SK-N-MC (cell line): ENCODE data around the gene JMJD7.

Experiments used
- DNase-seq: peaks from one replicate; pipeline ENCODE4 v3.0.0-alpha.2; 2011; ENCODE audit warnings: low read depth, low spot score
- H3K27ac ChIP-seq: fragments of 200-600 bp; sonication (generic); 2 replicates; pipeline ENCODE4 v1.5.1; 2016; ENCODE audit warnings: mixed run types
- H3K36me3 ChIP-seq: fragments of 200-600 bp; sonication (generic); 2 replicates; pipeline ENCODE4 v1.6.1; 2017; ENCODE audit warnings: antibody characterized with exemption, low read length, mixed read lengths; ENCODE audit not compliant: insufficient read depth
- H3K4me3 ChIP-seq: fragments of 200-600 bp; sonication (generic); 2 replicates; pipeline ENCODE4 v1.5.1; 2016
- H3K9ac ChIP-seq: fragments of 200-600 bp; sonication (generic); 2 replicates; pipeline ENCODE4 v1.8.0; 2017; ENCODE audit warnings: mixed run types, mixed read lengths; ENCODE audit not compliant: insufficient read length
- H3K9me3 ChIP-seq: fragments of 200-600 bp; sonication (generic); 2 replicates; pipeline ENCODE4 v1.6.1; 2017; ENCODE audit warnings: low read depth, mild to moderate bottlenecking, antibody characterized with exemption, low read length, moderate library complexity, mixed read lengths
- EZH2 ChIP-seq: fragments of 200-600 bp; sonication (generic); IDR thresholded peaks from one replicate; pipeline ENCODE4 v1.6.1; 2017; ENCODE audit warnings: antibody characterized with exemption
- FOXP2 ChIP-seq: optimal IDR thresholded peaks from 2 replicates; pipeline ENCODE3; 2011; ENCODE audit warnings: mild to moderate bottlenecking, moderate library complexity; ENCODE audit not compliant: insufficient read depth; ENCODE audit errors: extremely low read length, control extremely low read depth
- POLR2AphosphoS5 ChIP-seq: IDR thresholded peaks from 2 replicates; pipeline ENCODE4 v1.6.1; 2012; ENCODE audit warnings: mild to moderate bottlenecking, low read depth, low read length, borderline replicate concordance

The JMJD7 gene

GRCh38 chr15:41851167-41851523, 23.3 kb downstream of the JMJD7 start:
- H3K27ac ChIP-seq, result no peak overlapping the region
- no peak for DNase-seq
- no peak for TF ChIP-seq POLR2AphosphoS5
- TF ChIP-seq FOXP2, result no peak
- TF ChIP-seq EZH2, result no peak
- no peak overlapping the region for H3K4me3 ChIP-seq
- H3K9me3 ChIP-seq, result no peaks in the 10 kb centered on the region
- H3K9ac ChIP-seq, result no peak overlapping the region
- no peaks in the 10 kb centered on the region for H3K36me3 ChIP-seq

DNA sequence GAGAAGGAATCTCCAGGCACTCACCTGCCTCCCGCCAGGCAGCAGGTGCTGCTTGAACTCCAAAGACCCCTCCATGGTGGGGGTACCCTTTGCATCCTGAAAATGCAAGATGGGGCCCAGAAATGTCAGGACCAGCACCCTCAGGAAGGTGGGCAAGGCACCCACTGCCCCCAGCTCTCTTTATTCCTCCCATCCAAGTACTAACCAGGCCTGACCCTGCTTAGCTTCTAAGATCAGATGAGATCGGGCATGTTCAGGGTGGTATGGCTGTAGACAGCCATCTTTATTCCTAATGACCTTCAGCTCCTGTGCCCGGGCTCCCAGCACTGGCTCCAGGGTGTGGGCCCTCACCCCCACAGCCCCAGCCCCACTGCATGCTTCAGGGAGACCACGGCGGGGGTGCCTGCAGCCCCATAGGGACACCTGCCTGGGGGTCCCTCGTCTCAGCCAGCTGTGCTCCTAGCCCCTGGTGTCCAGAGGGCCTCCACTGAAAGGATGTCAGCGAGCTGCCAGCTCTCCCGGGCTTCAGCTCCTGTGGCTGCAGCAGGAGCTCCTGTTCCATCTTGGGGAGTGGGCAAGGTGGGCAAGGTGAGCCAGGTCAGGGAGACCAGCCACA, 24.0 kb downstream of the JMJD7 start:
- Histone ChIP-seq H3K36me3 (no peaks in the 10 kb centered on the region), H3K9ac (no peak overlapping the region), H3K27ac (no peak overlapping the region), H3K9me3 (no peaks in the 10 kb centered on the region), H3K4me3 (no peak overlapping the region)
- DNase-seq, result no peak
- TF ChIP-seq POLR2AphosphoS5 (no peak), FOXP2 (no peak)

GRCh38 chr15:41852736-41853590, 25.1 kb downstream of the JMJD7 start:
- Histone ChIP-seq H3K27ac (no peak overlapping the region), H3K36me3 (no peaks in the 10 kb centered on the region), H3K4me3 (no peak overlapping the region), H3K9me3 (no peaks in the 10 kb centered on the region), H3K9ac (no peak overlapping the region)
- no peak for TF ChIP-seq POLR2AphosphoS5
- no peak for TF ChIP-seq EZH2
- no peak for TF ChIP-seq FOXP2
- DNase-seq, result no peak

DNA sequence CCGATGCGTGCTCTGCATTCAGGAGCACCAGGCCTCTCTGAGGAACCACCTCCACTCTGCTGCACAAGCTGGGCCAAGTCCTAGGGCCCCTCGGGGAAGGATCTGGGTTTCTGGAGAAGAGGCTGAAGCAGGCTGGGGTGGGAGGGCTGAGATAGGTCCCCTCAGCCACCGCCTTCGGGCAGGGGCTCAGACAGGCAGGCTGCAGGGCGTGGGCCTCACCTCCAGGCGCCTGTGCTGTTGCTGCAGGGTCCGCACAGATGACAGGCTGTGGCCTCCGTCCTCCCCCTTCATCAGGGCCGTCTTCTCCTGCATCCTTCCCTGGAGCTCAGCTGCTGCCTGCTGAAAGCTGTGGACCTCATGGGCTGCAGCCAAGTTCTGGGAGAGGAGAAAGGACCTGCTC, 25.9 kb downstream of the JMJD7 start:
- no peaks in the 10 kb centered on the region for H3K36me3 ChIP-seq
- no peak for TF ChIP-seq POLR2AphosphoS5
- no peak for TF ChIP-seq FOXP2
- no peak for TF ChIP-seq EZH2
- H3K9me3 ChIP-seq, result no peaks in the 10 kb centered on the region
- H3K4me3 ChIP-seq, result no peak overlapping the region
- no peak overlapping the region for H3K9ac ChIP-seq
- no peak overlapping the region for H3K27ac ChIP-seq
- no peak for DNase-seq

DNA sequence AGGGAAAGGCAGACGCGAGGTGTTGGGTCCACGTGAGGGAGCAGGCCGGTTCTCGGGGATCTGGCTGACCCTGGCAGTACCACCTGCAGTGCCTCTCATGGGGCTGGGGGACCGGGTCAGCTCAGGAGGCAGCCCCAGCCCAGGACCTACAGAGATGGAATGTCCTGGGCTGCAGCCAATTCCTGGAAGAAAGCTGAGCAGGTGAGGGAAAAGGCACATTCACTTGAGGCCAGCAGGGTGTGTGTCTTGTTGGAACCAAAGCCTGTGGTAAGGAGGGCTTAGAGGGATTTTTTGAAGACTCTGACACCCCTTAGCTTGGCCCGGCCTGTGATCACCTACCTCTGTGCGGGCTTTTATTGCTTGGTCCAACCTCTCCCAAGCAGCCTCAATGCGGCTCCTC, 26.6 kb downstream of the JMJD7 start:
- Histone ChIP-seq H3K36me3 (no peaks in the 10 kb centered on the region), H3K27ac (no peak overlapping the region), H3K9me3 (no peaks in the 10 kb centered on the region), H3K9ac (no peak overlapping the region), H3K4me3 (no peak overlapping the region)
- DNase-seq, result no peak
- TF ChIP-seq FOXP2 (no peak), POLR2AphosphoS5 (no peak), EZH2 (no peak)

DNA sequence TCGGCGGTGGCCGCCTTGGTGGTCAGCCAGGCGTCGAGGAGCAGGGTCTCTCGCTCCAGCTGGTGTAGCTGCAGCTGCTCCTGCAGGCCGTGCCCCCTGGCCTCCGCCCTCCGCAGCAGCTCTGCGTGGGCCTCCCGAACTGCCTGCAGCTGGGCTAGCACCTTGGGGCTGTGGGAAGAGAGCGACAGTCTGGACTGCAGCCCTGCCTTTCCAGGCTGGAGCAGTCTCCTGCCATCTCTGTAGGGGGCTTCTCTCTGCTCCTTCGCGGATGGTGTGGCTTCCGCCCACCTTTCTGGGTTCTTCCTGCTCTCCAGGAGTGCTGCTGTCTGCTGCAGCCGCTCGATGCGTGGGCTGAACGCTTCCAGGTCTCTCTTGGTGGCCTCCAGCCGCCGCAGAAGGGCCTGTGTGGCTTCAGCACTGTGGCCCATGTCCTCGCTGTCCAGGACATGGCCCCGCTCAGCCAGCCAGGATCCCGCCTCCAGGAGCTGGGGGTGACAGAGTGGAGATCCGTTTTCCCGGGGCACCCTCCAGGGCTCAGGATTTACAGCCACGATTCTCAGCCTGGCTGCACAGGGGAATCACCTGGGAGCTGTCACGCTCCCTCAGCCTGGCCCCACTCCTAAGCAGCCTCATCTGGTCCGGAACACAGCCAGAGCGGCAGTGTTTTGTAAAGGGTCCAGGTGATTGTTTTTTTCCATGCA, 27.5 kb downstream of the JMJD7 start:
- Histone ChIP-seq H3K9ac (no peak overlapping the region), H3K36me3 (no peaks in the 10 kb centered on the region), H3K27ac (no peak overlapping the region), H3K4me3 (no peak overlapping the region), H3K9me3 (no peaks in the 10 kb centered on the region)
- no peak for DNase-seq
- TF ChIP-seq POLR2AphosphoS5, result no peak

DNA sequence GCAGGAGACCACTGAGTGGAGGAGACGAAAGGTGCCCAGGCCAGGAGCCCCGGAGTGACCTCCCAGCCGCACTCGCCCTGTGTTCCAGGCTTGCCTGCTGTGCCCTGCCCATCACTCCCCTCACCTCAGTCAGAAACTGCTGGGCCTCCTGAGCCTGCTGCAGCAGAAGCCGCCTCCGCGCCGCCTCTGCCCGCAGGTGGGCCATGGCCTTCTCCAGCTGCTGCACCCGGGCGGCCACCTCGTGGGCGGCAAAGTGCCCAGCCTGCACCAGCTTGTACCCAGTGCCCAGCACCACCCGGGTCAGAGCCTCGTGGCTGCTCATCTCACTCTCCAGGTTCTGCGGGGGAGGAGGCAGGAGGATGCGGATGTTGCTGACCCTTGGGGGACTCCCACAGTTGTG, 28.4 kb downstream of the JMJD7 start:
- H3K27ac ChIP-seq, result no peak overlapping the region

GRCh38 chr15:41856716-41857115, 28.8 kb downstream of the JMJD7 start:
- Histone ChIP-seq H3K27ac (no peak overlapping the region), H3K4me3 (no peak overlapping the region), H3K36me3 (no peaks in the 10 kb centered on the region), H3K9ac (no peak overlapping the region), H3K9me3 (no peaks in the 10 kb centered on the region)
- no peak for DNase-seq
- TF ChIP-seq EZH2 (no peak), FOXP2 (no peak), POLR2AphosphoS5 (no peak)

More for the DNA sequence above, 28.4 kb downstream of the JMJD7 start:
- TF ChIP-seq EZH2 (no peak), FOXP2 (no peak), POLR2AphosphoS5 (no peak)
- DNase-seq, result no peak
- Histone ChIP-seq H3K36me3 (no peaks in the 10 kb centered on the region), H3K9me3 (no peaks in the 10 kb centered on the region), H3K4me3 (no peak overlapping the region), H3K9ac (no peak overlapping the region)
